Activated CD8-positive, alpha-beta T cell treated with anti-CD3 and anti-CD28 coated beads for 36 hours (primary cell): ENCODE results near the gene GUCY1B1. TPM values are rescaled to one million over a fixed set of nuclear protein-coding genes. Genes with fewer than 3 reads are reported as not detected.

ENCODE experiments used
- ATAC-seq: fragments of 200-7000 bp; cut with Tn5 transposase; one replicate; pipeline ENCODE4 v1.10.0; 2021; ENCODE audit warnings: mild to moderate bottlenecking, moderate library complexity
- CTCF ChIA-PET: fragments of 350-600 bp; sonication (Branson Sonifier 250); formaldehyde crosslinking; loops from one replicate; lab custom pipeline; 2021; ENCODE audit warnings: antibody characterized with exemption; lab: Charles Lee
- POLR2A ChIA-PET: fragments of 350-600 bp; sonication (Branson Sonifier 250); formaldehyde crosslinking; loops from one replicate; lab custom pipeline; 2021; ENCODE audit warnings: antibody characterized with exemption; lab: Charles Lee
- DNase-seq: peaks from one replicate; pipeline ENCODE4 v3.0.0-alpha.2; 2020
- H3K27ac Mint-ChIP-seq: one replicate; pipeline ENCODE4 v1.8.0; 2021; ENCODE audit warnings: mild to moderate bottlenecking, mixed read lengths
- H3K27me3 Mint-ChIP-seq: one replicate; pipeline ENCODE4 v1.8.0; 2021; ENCODE audit warnings: mixed read lengths
- H3K36me3 Mint-ChIP-seq: one replicate; pipeline ENCODE4 v1.8.0; 2021; ENCODE audit warnings: low read depth, mixed read lengths
- H3K4me1 Mint-ChIP-seq: one replicate; pipeline ENCODE4 v1.8.0; 2021; ENCODE audit warnings: low read depth, mixed read lengths
- H3K4me3 Mint-ChIP-seq: one replicate; pipeline ENCODE4 v1.8.0; 2021; ENCODE audit warnings: mild to moderate bottlenecking, moderate library complexity, mixed read lengths
- H3K9me3 Mint-ChIP-seq: one replicate; pipeline ENCODE4 v1.8.0; 2021; ENCODE audit warnings: mixed read lengths
- CTCF ChIP-seq: fragments of 200-600 bp; IDR thresholded peaks from one replicate; pipeline ENCODE4 v1.8.0; 2022; ENCODE audit warnings: antibody characterized with exemption, mild to moderate bottlenecking
- intact Hi-C: fragments of 100-400 bp; cut with micrococcal nuclease; formaldehyde crosslinking; loops from one replicate; pipeline ENCODE4 v1.10.0; 2022
- total RNA-seq, 2 experiments: library from RNA; stranded (reverse); gene quantifications; one replicate each; pipeline ENCODE4 v1.2.3, GENCODE V29; 2021

The GUCY1B1 gene
- total RNA-seq, 2 experiments from 2014 or later, result 0.16 to 0.27 TPM

GRCh38 chr4:155748039-155748438, 10.8 kb upstream of the GUCY1B1 start:
- ChIA-PET POLR2A (no interaction called here), CTCF (no interaction called here)
- Mint-ChIP-seq H3K27ac (no peak overlapping the region), H3K4me1 (no peaks in the 10 kb centered on the region), H3K36me3 (no peaks in the 10 kb centered on the region), H3K9me3 (no peaks in the 10 kb centered on the region), H3K27me3 (peaks cover 1% of the 10 kb centered on the region), H3K4me3 (no peak overlapping the region)
- DNase-seq (no peak), ATAC-seq (no peak)
- TF ChIP-seq CTCF, result no peak
- intact Hi-C loops, result no loop called here

- Mint-ChIP-seq H3K9me3 (no peaks in the 10 kb centered on the region), H3K36me3 (no peaks in the 10 kb centered on the region), H3K4me3 (no peak overlapping the region), H3K27me3 (peaks cover 1% of the 10 kb centered on the region), H3K4me1 (no peaks in the 10 kb centered on the region), H3K27ac (no peak overlapping the region)
- ATAC-seq, result no peak
- POLR2A ChIA-PET, result no interaction called here
- CTCF ChIA-PET, result no interaction called here
- TF ChIP-seq CTCF, result no peak
- intact Hi-C loops, result no loop called here
- DNase-seq, result no peak
These were observed 9.8 kb upstream of the GUCY1B1 start for GRCh38 chr4:155749041-155749440.

GRCh38 chr4:155751569-155751968, 7.3 kb upstream of the GUCY1B1 start:
- Mint-ChIP-seq H3K36me3 (no peaks in the 10 kb centered on the region), H3K9me3 (no peaks in the 10 kb centered on the region), H3K27ac (no peak overlapping the region), H3K27me3 (peaks cover 3% of the 10 kb centered on the region), H3K4me1 (no peaks in the 10 kb centered on the region), H3K4me3 (no peak overlapping the region)
- ChIA-PET CTCF (no interaction called here), POLR2A (no interaction called here)
- no peak for ATAC-seq
- TF ChIP-seq CTCF, result no peak
- DNase-seq, result no peak
- intact Hi-C loops, result no loop called here

- ATAC-seq (no peak), DNase-seq (no peak)
- peaks cover 2% of the 10 kb centered on the region for H3K4me1 Mint-ChIP-seq
- no peak for TF ChIP-seq CTCF
- no peaks in the 10 kb centered on the region for H3K9me3 Mint-ChIP-seq
- no peaks in the 10 kb centered on the region for H3K36me3 Mint-ChIP-seq
- ChIA-PET CTCF (no interaction called here), POLR2A (no interaction called here)
- no peak overlapping the region for H3K4me3 Mint-ChIP-seq
- H3K27ac Mint-ChIP-seq, result no peak overlapping the region
- H3K27me3 Mint-ChIP-seq, result peaks cover 25% of the 10 kb centered on the region
- intact Hi-C loops, result no loop called here
These were observed 1.0 kb upstream of the GUCY1B1 start for GRCh38 chr4:155757745-155758265.

GRCh38 chr4:155759372-155760252, 791 bp downstream of the GUCY1B1 start:
- TF ChIP-seq CTCF, result no peak
- POLR2A ChIA-PET, result no interaction called here
- Mint-ChIP-seq H3K27ac (no peak overlapping the region), H3K4me1 (peaks cover 7% of the 10 kb centered on the region), H3K36me3 (no peaks in the 10 kb centered on the region), H3K27me3 (peaks cover 28% of the 10 kb centered on the region), H3K9me3 (no peaks in the 10 kb centered on the region), H3K4me3 (peak overlapping the region; percentile 35)
- ATAC-seq (no peak), DNase-seq (peak; percentile 7)
- CTCF ChIA-PET, result interaction anchor here (1.1 kb wide), 1 partner anchor 13 kb away, joined by 4 read pairs; no protein-coding TSS in a partner anchor
- intact Hi-C loops, result no loop called here
